Dendritic cell treated with granulocyte-macrophage colony-stimulating factor and Interleukin-4, amounts not matched to agents 40 ng/mL and 50 ng/mL, for 4 days (primary cell): Measurements from ENCODE around the gene GLT8D2.
"Not testable (repeated sequence)": the region's sequence is repeated elsewhere in the genome, so short reads cannot be mapped to it uniquely, and the experiment has no call there.

ENCODE experiments used
- H3K27ac Mint-ChIP-seq: one replicate; pipeline ENCODE4 v1.8.0; 2022; ENCODE audit warnings: mild to moderate bottlenecking, mixed read lengths
- H3K27me3 Mint-ChIP-seq: one replicate; pipeline ENCODE4 v1.8.0; 2022; ENCODE audit warnings: mild to moderate bottlenecking, mixed read lengths
- H3K36me3 Mint-ChIP-seq: one replicate; pipeline ENCODE4 v1.8.0; 2022; ENCODE audit warnings: low read depth, mixed read lengths
- H3K4me1 Mint-ChIP-seq: one replicate; pipeline ENCODE4 v1.8.0; 2022; ENCODE audit warnings: low read depth, mixed read lengths
- H3K4me3 Mint-ChIP-seq: one replicate; pipeline ENCODE4 v1.8.0; 2022; ENCODE audit warnings: mild to moderate bottlenecking, moderate library complexity, mixed read lengths
- H3K9me3 Mint-ChIP-seq: one replicate; pipeline ENCODE4 v1.8.0; 2022; ENCODE audit warnings: mixed read lengths
- intact Hi-C: fragments of 100-400 bp; cut with micrococcal nuclease; formaldehyde crosslinking; loops from one replicate; pipeline ENCODE4 v1.15.0; 2022

Gene GLT8D2

GRCh38 chr12:104042580-104042979 lies 7.4 kb downstream of the GLT8D2 start:
- Mint-ChIP-seq H3K27ac (no peak overlapping the region), H3K27me3 (peaks cover 10% of the 10 kb centered on the region), H3K9me3 (no peaks in the 10 kb centered on the region), H3K4me3 (no peak overlapping the region), H3K4me1 (no peaks in the 10 kb centered on the region), H3K36me3 (no peaks in the 10 kb centered on the region)
- intact Hi-C loops, result no loop called here

GRCh38 chr12:104039769-104040168 lies 10.2 kb downstream of the GLT8D2 start:
- intact Hi-C loops, H3K4me3 Mint-ChIP-seq, H3K27me3 Mint-ChIP-seq, H3K4me1 Mint-ChIP-seq, H3K9me3 Mint-ChIP-seq, H3K27ac Mint-ChIP-seq, H3K36me3 Mint-ChIP-seq: not testable (repeated sequence)

- H3K36me3 Mint-ChIP-seq, H3K4me3 Mint-ChIP-seq, H3K27ac Mint-ChIP-seq, H3K27me3 Mint-ChIP-seq, H3K4me1 Mint-ChIP-seq, intact Hi-C loops, H3K9me3 Mint-ChIP-seq: not testable (repeated sequence)
These were observed 13.8 kb downstream of the GLT8D2 start for GRCh38 chr12:104036143-104036542.

- H3K4me3 Mint-ChIP-seq, H3K27me3 Mint-ChIP-seq, intact Hi-C loops, H3K27ac Mint-ChIP-seq, H3K9me3 Mint-ChIP-seq, H3K36me3 Mint-ChIP-seq, H3K4me1 Mint-ChIP-seq: not testable (repeated sequence)
These were observed 19.4 kb downstream of the GLT8D2 start for GRCh38 chr12:104030596-104030995.

GRCh38 chr12:104026841-104027599 lies 23.0 kb downstream of the GLT8D2 start:
- Mint-ChIP-seq H3K36me3 (no peaks in the 10 kb centered on the region), H3K27ac (no peak overlapping the region), H3K4me1 (no peaks in the 10 kb centered on the region), H3K9me3 (peaks cover 9% of the 10 kb centered on the region), H3K4me3 (no peak overlapping the region), H3K27me3 (no peaks in the 10 kb centered on the region)
- intact Hi-C loops, result no loop called here

- H3K9me3 Mint-ChIP-seq, result peaks cover 18% of the 10 kb centered on the region
- no peaks in the 10 kb centered on the region for H3K36me3 Mint-ChIP-seq
- intact Hi-C loops, result no loop called here
- no peaks in the 10 kb centered on the region for H3K4me1 Mint-ChIP-seq
- H3K4me3 Mint-ChIP-seq, result no peak overlapping the region
- H3K27ac Mint-ChIP-seq, result no peak overlapping the region
- H3K27me3 Mint-ChIP-seq, result no peaks in the 10 kb centered on the region
These were observed 24.2 kb downstream of the GLT8D2 start for GRCh38 chr12:104025771-104026170.

GRCh38 chr12:104024348-104024747 lies 25.6 kb downstream of the GLT8D2 start:
- intact Hi-C loops, result no loop called here
- no peaks in the 10 kb centered on the region for H3K36me3 Mint-ChIP-seq
- peaks cover 18% of the 10 kb centered on the region for H3K9me3 Mint-ChIP-seq
- H3K27me3 Mint-ChIP-seq, result peaks cover 1% of the 10 kb centered on the region
- no peak overlapping the region for H3K4me3 Mint-ChIP-seq
- H3K27ac Mint-ChIP-seq, result no peak overlapping the region
- no peaks in the 10 kb centered on the region for H3K4me1 Mint-ChIP-seq

GRCh38 chr12:104023710-104024109 lies 26.3 kb downstream of the GLT8D2 start:
- H3K4me3 Mint-ChIP-seq, result no peak overlapping the region
- peaks cover 4% of the 10 kb centered on the region for H3K27me3 Mint-ChIP-seq
- peaks cover 18% of the 10 kb centered on the region for H3K9me3 Mint-ChIP-seq
- no peak overlapping the region for H3K27ac Mint-ChIP-seq
- H3K36me3 Mint-ChIP-seq, result no peaks in the 10 kb centered on the region
- no peaks in the 10 kb centered on the region for H3K4me1 Mint-ChIP-seq
- intact Hi-C loops, result no loop called here

- Mint-ChIP-seq H3K9me3 (peaks cover 18% of the 10 kb centered on the region), H3K27ac (no peak overlapping the region), H3K4me1 (no peaks in the 10 kb centered on the region), H3K36me3 (no peaks in the 10 kb centered on the region), H3K27me3 (peaks cover 4% of the 10 kb centered on the region), H3K4me3 (no peak overlapping the region)
- intact Hi-C loops, result no loop called here
These were observed 27.2 kb downstream of the GLT8D2 start for GRCh38 chr12:104022786-104023185.

GRCh38 chr12:104021862-104022261 lies 28.1 kb downstream of the GLT8D2 start:
- H3K4me3 Mint-ChIP-seq, H3K4me1 Mint-ChIP-seq, intact Hi-C loops: not testable (repeated sequence)

GRCh38 chr12:104012331-104012730 lies 37.7 kb downstream of the GLT8D2 start:
- no peaks in the 10 kb centered on the region for H3K4me1 Mint-ChIP-seq
- H3K9me3 Mint-ChIP-seq, result no peaks in the 10 kb centered on the region
- intact Hi-C loops, result no loop called here
- no peak overlapping the region for H3K4me3 Mint-ChIP-seq
- no peaks in the 10 kb centered on the region for H3K36me3 Mint-ChIP-seq
- H3K27ac Mint-ChIP-seq, result no peak overlapping the region
- H3K27me3 Mint-ChIP-seq, result no peaks in the 10 kb centered on the region

More at GRCh38 chr12:104021862-104022261, 28.1 kb downstream of the GLT8D2 start:
- H3K36me3 Mint-ChIP-seq, H3K27me3 Mint-ChIP-seq, H3K27ac Mint-ChIP-seq: not testable (repeated sequence)
- peaks cover 18% of the 10 kb centered on the region for H3K9me3 Mint-ChIP-seq

GRCh38 chr12:104011253-104011652 lies 38.7 kb downstream of the GLT8D2 start:
- no peaks in the 10 kb centered on the region for H3K4me1 Mint-ChIP-seq
- H3K9me3 Mint-ChIP-seq, result no peaks in the 10 kb centered on the region
- no peak overlapping the region for H3K27ac Mint-ChIP-seq
- intact Hi-C loops, result no loop called here
- no peak overlapping the region for H3K4me3 Mint-ChIP-seq
- no peaks in the 10 kb centered on the region for H3K36me3 Mint-ChIP-seq
- H3K27me3 Mint-ChIP-seq, result peaks cover 4% of the 10 kb centered on the region

- Mint-ChIP-seq H3K27me3 (peaks cover 4% of the 10 kb centered on the region), H3K9me3 (no peaks in the 10 kb centered on the region), H3K36me3 (no peaks in the 10 kb centered on the region), H3K4me1 (no peaks in the 10 kb centered on the region), H3K4me3 (no peak overlapping the region), H3K27ac (no peak overlapping the region)
- intact Hi-C loops, result no loop called here
These were observed 39.3 kb downstream of the GLT8D2 start for GRCh38 chr12:104010606-104011169.

- H3K27me3 Mint-ChIP-seq, result peaks cover 6% of the 10 kb centered on the region
- H3K9me3 Mint-ChIP-seq, result no peaks in the 10 kb centered on the region
- H3K4me1 Mint-ChIP-seq, result no peaks in the 10 kb centered on the region
These were observed 39.9 kb downstream of the GLT8D2 start for GRCh38 chr12:104010121-104010520.

GRCh38 chr12:104006929-104007328 lies 43.1 kb downstream of the GLT8D2 start:
- Mint-ChIP-seq H3K27me3 (peaks cover 9% of the 10 kb centered on the region), H3K9me3 (no peaks in the 10 kb centered on the region), H3K4me3 (no peak overlapping the region), H3K27ac (no peak overlapping the region), H3K36me3 (no peaks in the 10 kb centered on the region), H3K4me1 (no peaks in the 10 kb centered on the region)
- intact Hi-C loops, result no loop called here

More at GRCh38 chr12:104010121-104010520, 39.9 kb downstream of the GLT8D2 start:
- no peaks in the 10 kb centered on the region for H3K36me3 Mint-ChIP-seq
- intact Hi-C loops, result no loop called here
- H3K4me3 Mint-ChIP-seq, result no peak overlapping the region
- no peak overlapping the region for H3K27ac Mint-ChIP-seq
